SKM-1 (cell line): Measurements from ENCODE around the gene ERCC8.

Source experiments
- DNase-seq: peaks from one replicate; lab custom pipeline; 2025; ENCODE audit not compliant: unreplicated experiment; lab: John Stamatoyannopoulos, UW

ERCC8 gene

DNA sequence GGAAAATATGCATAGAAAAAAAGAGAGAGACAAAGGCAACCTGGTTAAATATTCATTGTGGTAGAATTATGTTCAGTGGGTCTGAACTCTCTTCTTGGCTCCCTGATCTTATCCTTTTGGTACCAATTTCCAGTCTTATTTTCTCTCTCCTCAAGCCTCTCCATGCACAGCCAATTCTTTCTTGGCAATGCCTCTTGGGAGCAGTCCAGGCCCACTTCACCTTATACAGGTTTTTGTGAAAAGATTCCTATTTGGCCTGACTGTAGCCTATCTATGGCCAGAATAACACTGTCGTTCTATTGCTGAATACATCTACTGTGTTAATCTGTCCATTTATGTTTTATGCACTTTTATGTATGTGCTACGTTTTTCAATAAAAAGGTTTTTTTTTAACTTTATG, 103.5 kb downstream of the ERCC8 start:
- no peak for DNase-seq

DNA sequence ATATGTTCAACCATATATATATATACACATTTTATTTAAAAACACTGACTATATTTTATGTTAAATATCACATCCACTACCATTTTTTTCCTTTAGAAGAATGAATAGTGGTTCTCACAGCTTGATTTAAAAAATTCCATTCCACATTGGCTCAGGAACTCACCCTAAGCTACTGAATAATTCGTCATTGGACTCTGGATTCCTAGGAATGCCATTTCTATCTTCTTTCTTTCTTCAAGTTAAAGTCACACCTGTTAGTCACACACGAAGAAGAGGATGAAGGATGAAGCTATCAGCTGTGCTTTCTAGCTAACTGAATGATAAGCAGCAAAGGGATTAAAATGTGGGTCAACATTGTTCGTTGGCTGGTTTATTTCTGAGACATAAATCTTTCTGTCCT, 108.7 kb downstream of the ERCC8 start:
- no peak for DNase-seq

DNA sequence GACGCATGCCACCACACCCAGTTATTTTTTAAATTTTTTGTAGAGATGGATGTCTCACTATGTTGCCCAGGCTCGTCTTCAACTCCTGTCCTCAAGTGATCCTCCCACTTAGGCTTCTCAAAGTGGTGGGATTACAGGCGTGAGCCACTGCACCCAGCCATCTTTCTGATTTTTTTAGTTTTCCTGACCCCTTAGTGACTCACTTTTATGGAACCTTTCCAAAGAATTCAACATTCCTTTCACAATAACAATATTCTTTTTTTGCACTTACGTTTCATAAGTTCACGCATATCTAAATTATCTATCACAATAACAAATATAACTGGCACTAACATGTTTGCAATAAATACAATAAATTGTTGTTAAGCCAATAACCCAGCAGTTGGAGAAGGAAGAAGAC, 109.3 kb downstream of the ERCC8 start:
- DNase-seq = no peak

- DNase-seq = no peak
Measured at GRCh38 chr5:60833520-60833919, 111.3 kb downstream of the ERCC8 start.

GRCh38 chr5:60830581-60831127, 114.2 kb downstream of the ERCC8 start:
- no peak for DNase-seq

GRCh38 chr5:60829490-60830266, 115.2 kb downstream of the ERCC8 start:
- no peak for DNase-seq

DNA sequence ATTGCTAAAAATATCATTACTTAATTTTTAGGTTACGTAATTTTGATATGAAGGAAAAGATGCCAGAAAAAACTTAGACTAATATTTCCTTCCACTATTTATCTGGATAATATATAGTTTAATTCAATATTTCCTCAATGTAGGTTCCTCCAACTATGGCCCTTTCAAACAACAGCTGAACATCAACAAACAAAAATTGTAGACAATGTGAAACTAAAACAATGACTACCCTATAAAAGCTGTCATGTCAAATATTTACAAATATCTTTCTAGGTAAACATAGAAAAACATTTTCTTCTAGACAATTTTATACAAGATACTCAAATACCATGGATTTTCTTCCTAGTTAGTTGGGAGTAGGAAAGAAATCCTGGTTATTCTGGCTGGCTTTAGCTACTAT, 117.7 kb downstream of the ERCC8 start:
- no peak for DNase-seq

- DNase-seq = no peak
Measured at GRCh38 chr5:60826653-60827052, 118.2 kb downstream of the ERCC8 start.
